Fibroblast of lung (primary cell): Measurements from ENCODE around the gene CDKN2B-AS1.

Experiments used
- CTCF ChIP-seq, 2 donors: IDR thresholded peaks in 1 of 2; conservative IDR thresholded peaks in 1 of 2; 1 replicate in 1 of 2; 2 replicates in 1 of 2; pipeline ENCODE4 v1.5.1; 2011 to 2012; ENCODE audit warnings: low read length in 2 of 2, control low read depth in 1 of 2, inconsistent platforms in 1 of 2, low read depth in 1 of 2, mild to moderate bottlenecking in 1 of 2
- EZH2 ChIP-seq: IDR thresholded peaks from 2 replicates; pipeline ENCODE4 v1.5.1; 2012; ENCODE audit warnings: low read length, control low read depth, mild to moderate bottlenecking; ENCODE audit errors: missing control alignments

- TF ChIP-seq CTCF (conservative IDR thresholded peaks at IDR 0.05 in 1 of 2, IDR thresholded peaks at IDR 0.05 in 1 of 2; ENCODE audit: low read depth in 1 of 2, low read length in 2 of 2) (no peak), EZH2 (peak; percentile 12)
Measured at GRCh38 chr9:21976334-21976875, 18.2 kb upstream of the CDKN2B-AS1 start.
